Left renal pelvis (tissue), 4 donors: Measurements from ENCODE around the gene GPSM3. TPM values are rescaled to one million over a fixed set of nuclear protein-coding genes. Genes with fewer than 3 reads are reported as not detected.

Source experiments
- DNase-seq, 4 donors: peaks; one replicate each; pipeline ENCODE4 v3.0.0-alpha.2; 2013; ENCODE audit warnings: low read depth in 4 of 4, low spot score in 3 of 4
- polyA plus RNA-seq, 4 donors: library from polyadenylated mRNA; unstranded; fragments of 120-200 nt; gene quantifications; one replicate each; pipeline ENCODE4 v1.2.1, GENCODE V29; 2013; ENCODE audit not compliant: insufficient read length in 4 of 4

The GPSM3 gene
- polyA plus RNA-seq, 4 donors, result 8.0 to 13.3 (median 8.8) TPM

GRCh38 chr6:32175711-32176475, 16.6 kb downstream of the GPSM3 start, which contains the start of gene AGPAT1:
Gene AGPAT1 (minus strand): TSS chr6:32176084. CDS start chr6:32171496, 4,588 bp downstream.
- DNase-seq, result peak; percentile 92 to 96 (median 95)

- DNase-seq, result no peak
Observed at GRCh38 chr6:32175322-32175710, 17.1 kb downstream of the GPSM3 start.

DNA sequence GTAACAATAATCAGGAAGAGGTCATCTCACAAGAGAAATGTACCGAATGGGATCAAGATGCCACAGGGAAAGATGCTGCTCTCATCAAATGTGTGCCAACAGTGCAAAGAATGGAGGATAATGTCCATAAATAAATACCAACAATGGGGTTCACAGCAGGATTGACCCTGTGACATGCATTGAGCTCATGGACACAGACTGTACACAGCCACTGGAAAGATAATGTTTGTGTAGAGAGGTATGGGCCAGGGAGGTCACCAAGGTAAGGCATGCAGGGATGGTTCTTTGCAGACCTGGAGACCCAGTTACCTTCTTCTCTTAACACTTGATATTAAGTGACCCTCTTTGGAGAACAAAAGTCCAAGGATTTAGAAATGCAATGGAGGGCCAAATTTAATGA, 18.0 kb downstream of the GPSM3 start:
- no peak for DNase-seq

DNA sequence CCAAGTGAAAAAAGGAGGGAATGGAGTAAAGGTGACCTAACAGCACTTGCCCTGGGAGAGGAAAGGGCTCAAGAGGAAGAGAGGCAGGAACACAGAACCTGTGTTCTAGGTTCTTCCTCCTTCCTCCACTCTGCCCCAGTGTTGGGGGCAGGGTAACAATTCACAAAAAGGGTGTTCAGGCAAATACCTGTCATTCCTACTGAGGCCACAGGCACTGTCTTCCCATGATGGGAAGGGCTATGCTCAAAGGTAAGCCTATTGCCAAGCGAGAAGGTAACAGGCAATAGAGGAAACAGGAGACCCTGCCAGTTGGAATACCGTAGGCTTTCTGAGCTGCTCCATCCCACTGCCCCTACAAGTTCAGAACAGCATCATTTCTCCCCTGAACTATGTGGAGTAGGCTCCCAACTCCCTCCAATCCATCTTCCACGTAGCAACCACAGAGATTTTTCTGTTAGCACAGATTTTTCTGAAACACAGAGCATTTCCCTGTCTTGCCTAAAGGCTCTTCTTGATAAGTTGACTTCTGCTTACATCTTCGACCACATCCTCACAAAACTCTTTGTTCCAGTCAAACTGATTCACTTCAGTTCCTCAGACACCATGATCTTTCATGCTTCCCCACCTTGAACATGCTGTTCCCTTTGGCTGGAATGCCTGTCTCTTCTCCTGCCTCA, 19.3 kb downstream of the GPSM3 start:
- no peak for DNase-seq

- no peak for DNase-seq
Observed at GRCh38 chr6:32171234-32171633, 21.2 kb downstream of the GPSM3 start.

GRCh38 chr6:32170294-32170693, 22.1 kb downstream of the GPSM3 start:
- no peak for DNase-seq

DNA sequence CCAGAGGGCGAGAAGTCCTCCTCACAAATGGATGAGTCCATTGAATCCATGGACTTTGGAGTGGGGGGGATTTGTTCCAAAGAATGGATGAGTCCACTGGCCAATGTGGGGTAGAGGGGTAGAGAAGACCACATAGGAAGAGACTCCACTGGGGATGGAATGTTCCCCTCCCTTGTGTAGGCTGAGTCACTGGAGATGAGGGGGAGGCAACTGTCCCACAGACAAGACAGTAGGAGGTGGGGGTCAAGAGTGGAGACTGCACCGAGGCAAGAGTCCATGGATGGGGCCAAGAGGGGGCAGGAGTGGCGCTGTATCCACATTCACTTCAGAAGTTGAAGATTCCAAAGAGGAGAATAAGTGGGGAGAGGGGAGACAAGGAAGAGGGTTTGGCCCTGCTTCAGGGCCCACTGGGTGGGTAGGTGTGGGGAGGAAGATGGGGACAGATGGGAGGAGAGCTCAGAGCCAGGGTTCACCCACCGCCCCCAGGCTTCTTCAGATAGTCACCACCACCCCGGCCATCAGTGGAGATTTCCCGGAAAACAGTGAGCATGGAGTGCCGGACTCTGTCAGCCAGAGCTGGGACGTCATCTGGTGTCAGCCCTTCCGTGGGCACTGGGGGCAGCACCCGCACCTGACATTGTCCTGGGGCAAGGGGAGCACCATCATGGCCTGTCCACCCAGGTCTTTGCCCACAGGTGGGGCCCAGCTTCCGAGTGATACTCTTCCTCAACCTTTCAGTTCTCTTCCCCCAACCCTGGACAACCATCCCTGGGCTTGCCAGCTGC, 23.4 kb downstream of the GPSM3 start:
- DNase-seq, result no peak

- no peak for DNase-seq
Observed at GRCh38 chr6:32168350-32168749, 24.1 kb downstream of the GPSM3 start.

GRCh38 chr6:32167761-32168262, 24.6 kb downstream of the GPSM3 start:
- no peak for DNase-seq

- no peak for DNase-seq
Observed at GRCh38 chr6:32167154-32167760, 25.2 kb downstream of the GPSM3 start.

- DNase-seq, result no peak
Observed at GRCh38 chr6:32166411-32167061, 25.9 kb downstream of the GPSM3 start.

DNA sequence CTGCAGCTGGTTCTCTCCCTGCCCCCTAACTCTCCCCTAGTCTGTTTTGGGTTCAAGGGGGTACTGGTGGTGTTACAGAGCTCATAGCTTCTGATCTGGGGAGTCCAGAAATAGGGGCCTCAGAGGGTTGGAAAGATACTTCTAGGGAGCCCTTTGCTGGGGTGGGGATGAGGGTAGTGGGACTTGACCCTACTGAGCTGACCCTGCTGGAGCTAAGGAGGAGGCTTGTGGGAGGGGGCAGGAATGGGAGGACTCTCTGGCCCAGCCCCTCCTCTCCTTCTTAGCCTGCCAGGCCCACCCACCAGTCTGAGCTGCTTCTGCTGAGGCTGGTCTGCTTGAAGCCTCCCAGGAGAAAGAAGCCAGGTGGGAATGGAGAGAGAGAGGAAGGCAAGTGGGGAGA, 28.1 kb downstream of the GPSM3 start, which contains the start of gene EGFL8:
Gene EGFL8, plus strand, starts transcription at position 301 of the 400 bp plus-strand sequence. CDS start 1,571 bp downstream, outside the sequence.
- no peak for DNase-seq

- DNase-seq, result no peak
Observed at GRCh38 chr6:32163559-32164258, 28.7 kb downstream of the GPSM3 start.

- no peak for DNase-seq
Observed at GRCh38 chr6:32158052-32158451, 34.4 kb downstream of the GPSM3 start.

DNA sequence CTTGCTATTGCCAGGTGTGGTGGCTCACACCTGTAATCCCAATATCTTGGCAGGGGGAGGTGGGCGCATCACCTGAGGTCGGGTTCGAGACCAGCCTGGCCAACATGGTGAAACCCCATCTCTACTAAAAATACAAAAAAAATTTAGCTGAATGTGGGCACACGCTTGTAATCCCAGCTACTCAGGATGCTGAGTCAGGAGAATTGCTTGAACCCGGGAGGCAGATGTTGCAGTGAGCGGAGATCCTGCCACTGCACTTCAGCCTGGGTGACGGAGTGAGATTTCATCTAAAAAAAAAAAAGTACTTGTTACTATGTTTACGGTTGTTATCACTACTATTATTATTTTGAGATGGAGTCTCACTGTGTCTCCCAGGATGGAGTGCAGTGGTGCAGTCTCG, 35.6 kb downstream of the GPSM3 start:
- no peak for DNase-seq

DNA sequence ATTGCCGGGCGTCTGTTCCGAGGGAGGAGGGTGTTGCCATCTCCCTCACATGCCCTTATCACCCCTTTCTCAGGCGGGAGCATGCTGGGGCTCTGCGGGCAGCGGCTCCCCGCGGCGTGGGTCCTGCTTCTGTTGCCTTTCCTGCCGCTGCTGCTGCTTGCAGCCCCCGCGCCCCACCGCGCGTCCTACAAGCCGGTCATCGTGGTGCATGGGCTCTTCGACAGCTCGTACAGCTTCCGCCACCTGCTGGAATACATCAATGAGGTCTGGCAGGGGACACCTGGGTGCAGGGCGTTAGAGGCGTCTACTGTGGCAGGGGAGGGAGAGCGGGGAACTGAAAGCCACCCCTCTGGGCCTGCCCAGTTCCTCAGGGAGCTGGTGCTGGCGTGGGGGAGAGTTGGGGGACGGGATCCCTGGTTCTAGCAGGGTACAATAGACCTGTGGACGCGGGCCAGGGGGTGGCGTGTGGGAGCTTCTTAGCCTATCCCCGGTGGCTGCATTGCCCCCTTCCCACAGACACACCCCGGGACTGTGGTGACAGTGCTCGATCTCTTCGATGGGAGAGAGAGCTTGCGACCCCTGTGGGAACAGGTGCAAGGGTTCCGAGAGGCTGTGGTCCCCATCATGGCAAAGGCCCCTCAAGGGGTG, 37.8 kb downstream of the GPSM3 start:
- DNase-seq, result peak in 1 of 4 donors; percentile 73

DNA sequence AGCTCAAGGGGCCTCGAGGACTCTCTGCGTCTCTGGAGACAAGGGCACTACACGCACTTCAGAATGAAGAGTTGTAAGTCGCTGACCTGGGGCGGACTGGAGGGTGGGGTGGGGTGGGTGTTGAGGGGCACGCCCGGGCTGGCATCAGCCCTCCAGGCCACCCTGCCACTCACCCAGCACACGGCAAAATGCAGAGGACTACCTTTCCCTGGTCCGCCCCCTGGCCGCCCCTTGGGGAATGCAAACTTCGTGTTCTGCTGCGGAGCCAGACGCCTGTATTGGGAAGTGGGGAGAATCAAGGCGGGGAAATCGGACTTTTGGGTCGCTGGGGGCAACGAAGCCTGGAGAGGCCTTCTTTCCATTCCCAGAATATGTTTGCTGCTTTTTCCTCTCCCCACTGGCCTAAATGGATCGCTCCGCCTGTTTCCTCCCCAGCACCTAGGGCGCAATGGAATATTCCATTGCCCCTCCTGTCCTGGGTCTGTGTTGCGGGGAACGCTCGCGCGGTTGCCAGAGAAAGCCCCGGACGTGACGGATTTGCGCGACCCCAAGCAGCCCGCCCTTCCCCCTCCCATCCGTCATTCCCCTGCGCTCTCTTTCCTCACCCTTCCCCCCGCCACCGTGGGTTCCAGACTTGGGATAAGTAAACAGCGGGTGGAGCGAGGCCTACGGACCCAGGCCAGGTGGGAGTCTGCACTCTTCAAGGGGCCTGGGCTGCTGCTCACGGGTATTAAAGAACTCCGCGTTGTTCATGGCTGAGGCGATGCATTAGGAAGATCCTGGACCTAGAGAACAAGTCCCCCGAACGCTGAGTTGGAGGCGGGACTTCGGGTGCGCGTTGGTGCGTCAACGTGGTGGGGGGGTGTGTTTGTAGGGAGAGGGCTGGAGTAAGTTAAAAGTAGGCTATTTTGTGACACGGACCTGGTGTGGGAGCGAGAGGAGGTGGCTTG, 38.6 kb downstream of the GPSM3 start, which contains the start of gene PPT2:
Gene PPT2, plus strand, starts transcription at position 578 of the 950 bp plus-strand sequence. CDS start 454 bp downstream, outside the sequence.
- peak; percentile 85 to 92 (median 88) for DNase-seq
